ENCODE results near the gene SUN1. TPM values are rescaled to one million over a fixed set of nuclear protein-coding genes. Genes with fewer than 3 reads are reported as not detected.

The SUN1 gene
- total and polyA plus RNA-seq, 9 of the 15 experiments (the other 6 are each of a cell fraction or from before 2014, with no cell fraction given) = 36.8 to 132 (median 62.3) TPM

DNA sequence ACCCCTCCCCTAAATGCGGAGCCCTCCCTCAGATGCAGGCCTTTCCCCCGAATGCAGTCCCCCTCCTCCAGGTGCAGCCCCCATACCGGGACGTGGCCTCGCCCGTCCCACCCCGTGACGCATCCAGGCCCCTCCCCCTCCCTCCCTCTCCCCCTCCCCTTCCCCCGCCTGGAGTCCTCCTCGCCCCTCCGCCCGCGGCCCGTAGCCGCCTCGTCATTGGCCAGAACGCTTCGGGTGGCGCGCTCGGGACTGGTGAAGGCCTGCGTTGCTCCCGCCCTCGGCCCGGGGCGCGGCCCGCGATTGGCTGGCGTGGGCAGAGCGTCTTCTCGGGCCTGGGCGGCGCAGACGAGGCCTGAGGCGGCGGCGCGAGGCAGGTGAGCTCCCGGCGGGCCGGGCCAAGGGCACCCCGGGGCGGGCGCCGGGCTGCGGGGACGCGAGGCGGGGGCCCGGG lies 16.0 kb upstream of the SUN1 start (continued):
- TF ChIP-seq TAF1 (IDR thresholded peaks at IDR 0.05; ENCODE audit: control insufficient read depth, extremely low read depth, insufficient read depth, low read length, severe bottlenecking) = peak; percentile 78
- peak; percentile 48; the same call in 1 of the 2 replicates for TF ChIP-seq RBFOX2 (IDR thresholded peaks at IDR 0.05; ENCODE audit: low read depth, low read length)
- no peak for TF ChIP-seq CREBBP (IDR thresholded peaks at IDR 0.05; ENCODE audit: low read depth, low read length)
- TF ChIP-seq MBD2 (IDR thresholded peaks at IDR 0.05; ENCODE audit: borderline replicate concordance, low read depth) = peak; percentile 89; the same call in 1 of the 2 replicates
- TF ChIP-seq L3MBTL2 (IDR thresholded peaks at IDR 0.05) = no peak
- no peak for TF ChIP-seq ZNF695 (CRISPR knock-in tag; IDR thresholded peaks at IDR 0.05)
- TF ChIP-seq ASH1L (IDR thresholded peaks at IDR 0.05; ENCODE audit: borderline replicate concordance, low read depth, partially characterized antibody) = peak; percentile 81
- TF ChIP-seq FOS (IDR thresholded peaks at IDR 0.05; ENCODE audit: extremely low read depth, insufficient read length) = peak; percentile 90
- peak; percentile 69 for TF ChIP-seq ZFX (CRISPR knock-in tag; IDR thresholded peaks at IDR 0.05)
- TF ChIP-seq, protein P1, sequence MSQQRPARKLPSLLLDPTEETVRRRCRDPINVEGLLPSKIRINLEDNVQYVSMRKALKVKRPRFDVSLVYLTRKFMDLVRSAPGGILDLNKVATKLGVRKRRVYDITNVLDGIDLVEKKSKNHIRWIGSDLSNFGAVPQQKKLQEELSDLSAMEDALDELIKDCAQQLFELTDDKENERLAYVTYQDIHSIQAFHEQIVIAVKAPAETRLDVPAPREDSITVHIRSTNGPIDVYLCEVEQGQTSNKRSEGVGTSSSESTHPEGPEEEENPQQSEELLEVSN (IDR thresholded peaks at IDR 0.05; ENCODE audit: borderline replicate concordance in 1 of 2, extremely low read depth in 1 of 2, insufficient read depth in 1 of 2, insufficient read length in 1 of 2, low read depth in 1 of 2, low read length in 1 of 2, poor library complexity in 1 of 2, severe bottlenecking in 1 of 2) = peak in 1 of 2 experiments; percentile 73
- no peak for TF ChIP-seq SPI1 (IDR thresholded peaks at IDR 0.05; ENCODE audit: borderline replicate concordance, low read depth, low read length)
- 0 out of 2 replicates have a peak, but pooled peaks have one; percentile 25 for TF ChIP-seq FOSL1 (tag; conservative IDR thresholded peaks at IDR 0.05)
- peak; percentile 59; the same call in 1 of the 2 replicates for TF ChIP-seq ZNF263 (CRISPR knock-in tag; IDR thresholded peaks at IDR 0.05; ENCODE audit: borderline replicate concordance)
- TF ChIP-seq CHD2 (IDR thresholded peaks at IDR 0.05; ENCODE audit: low read depth, low read length) = peak; percentile 74
- TF ChIP-seq POLR2AphosphoS5 (IDR thresholded peaks at IDR 0.05; ENCODE audit: control insufficient read depth, insufficient read depth, low read depth, low read length) = peak; percentile 59
- TF ChIP-seq, protein P2, sequence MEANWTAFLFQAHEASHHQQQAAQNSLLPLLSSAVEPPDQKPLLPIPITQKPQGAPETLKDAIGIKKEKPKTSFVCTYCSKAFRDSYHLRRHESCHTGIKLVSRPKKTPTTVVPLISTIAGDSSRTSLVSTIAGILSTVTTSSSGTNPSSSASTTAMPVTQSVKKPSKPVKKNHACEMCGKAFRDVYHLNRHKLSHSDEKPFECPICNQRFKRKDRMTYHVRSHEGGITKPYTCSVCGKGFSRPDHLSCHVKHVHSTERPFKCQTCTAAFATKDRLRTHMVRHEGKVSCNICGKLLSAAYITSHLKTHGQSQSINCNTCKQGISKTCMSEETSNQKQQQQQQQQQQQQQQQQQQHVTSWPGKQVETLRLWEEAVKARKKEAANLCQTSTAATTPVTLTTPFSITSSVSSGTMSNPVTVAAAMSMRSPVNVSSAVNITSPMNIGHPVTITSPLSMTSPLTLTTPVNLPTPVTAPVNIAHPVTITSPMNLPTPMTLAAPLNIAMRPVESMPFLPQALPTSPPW (CRISPR knock-in tag; IDR thresholded peaks at IDR 0.05) = peak; percentile 95
- peak; percentile 27 for TF ChIP-seq MYC (IDR thresholded peaks at IDR 0.05; ENCODE audit: low read depth, low read length)
- TF ChIP-seq MYC (CRISPR knock-in tag; IDR thresholded peaks at IDR 0.05; ENCODE audit: borderline replicate concordance, low read depth) = no peak
- peak in 1 of 2 experiments; percentile 44; a peak in 1 of 4 replicates for TF ChIP-seq MAZ (CRISPR knock-in tag; conservative IDR thresholded peaks at IDR 0.05 in 1 of 2, IDR thresholded peaks at IDR 0.05 in 1 of 2)
- TF ChIP-seq, protein P3, sequence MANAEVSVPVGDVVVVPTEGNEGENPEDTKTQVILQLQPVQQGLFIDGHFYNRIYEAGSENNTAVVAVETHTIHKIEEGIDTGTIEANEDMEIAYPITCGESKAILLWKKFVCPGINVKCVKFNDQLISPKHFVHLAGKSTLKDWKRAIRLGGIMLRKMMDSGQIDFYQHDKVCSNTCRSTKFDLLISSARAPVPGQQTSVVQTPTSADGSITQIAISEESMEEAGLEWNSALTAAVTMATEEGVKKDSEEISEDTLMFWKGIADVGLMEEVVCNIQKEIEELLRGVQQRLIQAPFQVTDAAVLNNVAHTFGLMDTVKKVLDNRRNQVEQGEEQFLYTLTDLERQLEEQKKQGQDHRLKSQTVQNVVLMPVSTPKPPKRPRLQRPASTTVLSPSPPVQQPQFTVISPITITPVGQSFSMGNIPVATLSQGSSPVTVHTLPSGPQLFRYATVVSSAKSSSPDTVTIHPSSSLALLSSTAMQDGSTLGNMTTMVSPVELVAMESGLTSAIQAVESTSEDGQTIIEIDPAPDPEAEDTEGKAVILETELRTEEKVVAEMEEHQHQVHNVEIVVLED (CRISPR knock-in tag; IDR thresholded peaks at IDR 0.05) = peak; percentile 72
- TF ChIP-seq KLF13 (tag; IDR thresholded peaks at IDR 0.05; ENCODE audit: borderline replicate concordance, low read depth) = no peak
- peak; percentile 68 for TF ChIP-seq ZBTB7A (IDR thresholded peaks at IDR 0.05; ENCODE audit: borderline replicate concordance, control insufficient read depth, low read depth, low read length)
- TF ChIP-seq HMGN3 (IDR thresholded peaks at IDR 0.05; ENCODE audit: borderline replicate concordance, extremely low read depth, insufficient read length, low read depth, low read length) = peak; percentile 61
